K562 (cell line): ENCODE measurements around the gene PROM2. TPM values are rescaled to one million over a fixed set of nuclear protein-coding genes. Genes with fewer than 3 reads are reported as not detected.

Experiments used
- BHLHE40 ChIP-seq: IDR thresholded peaks from 2 replicates; pipeline ENCODE4 v1.6.1; 2011; ENCODE audit warnings: low read length, improper control_type of control experiment
- GTF2B ChIP-seq: IDR thresholded peaks from 2 replicates; pipeline ENCODE4 v1.6.1; 2011; ENCODE audit not compliant: insufficient read length; ENCODE audit errors: extremely low read depth
- MCM7 ChIP-seq, 2 experiments: fragments of 450-650 bp; IDR thresholded peaks; 2 replicates each; pipeline ENCODE4 v1.6.1; 2016 to 2018
- THRA ChIP-seq: fragments of 450-650 bp; IDR thresholded peaks from 2 replicates; pipeline ENCODE4 v1.6.1; 2017; ENCODE audit warnings: mild to moderate bottlenecking, moderate library complexity
- ZBTB26 ChIP-seq: fragments of 450-650 bp; formaldehyde crosslinking; IDR thresholded peaks from 2 replicates; pipeline ENCODE4 v1.4.0; 2022; ENCODE audit warnings: missing genetic modification characterization
- ZNF23 ChIP-seq: fragments of 250-450 bp; sonication (Bioruptor Pico); IDR thresholded peaks from 2 replicates; pipeline ENCODE4 v1.4.0; 2020; ENCODE audit warnings: mild to moderate bottlenecking
- ZNF232 ChIP-seq: sonication (generic); formaldehyde crosslinking; IDR thresholded peaks from 2 replicates; pipeline ENCODE4 v1.8.0; 2022; ENCODE audit warnings: mild to moderate bottlenecking, missing genetic modification reagents
- ZNF253 ChIP-seq: fragments of 250-450 bp; sonication (Bioruptor Pico); conservative IDR thresholded peaks from 2 replicates; pipeline ENCODE4 v1.6.1; 2021; ENCODE audit warnings: mild to moderate bottlenecking
- ZNF263 ChIP-seq: sonication (generic); formaldehyde crosslinking; IDR thresholded peaks from 2 replicates; pipeline ENCODE4 v1.8.0; 2022; ENCODE audit warnings: mild to moderate bottlenecking, missing genetic modification reagents, borderline replicate concordance
- ZNF3 ChIP-seq: fragments of 250-450 bp; sonication (Bioruptor Pico); IDR thresholded peaks from 2 replicates; pipeline ENCODE4 v1.5.0; 2021; ENCODE audit warnings: mild to moderate bottlenecking, moderate library complexity
- ZNF511 ChIP-seq: sonication (generic); formaldehyde crosslinking; IDR thresholded peaks from 2 replicates; pipeline ENCODE4 v1.8.0; 2022; ENCODE audit warnings: mild to moderate bottlenecking, missing genetic modification reagents
- polyA plus RNA-seq, 8 experiments: library from polyadenylated mRNA; depleted of rRNA in 4 of 8; stranded (reverse) in 5 of 8; unstranded in 3 of 8; fragments of >200 nt; fragmentation: Nextera tagmentation in 2 of 8; fragmentation: Illumina TruSeq in 1 of 8; extraction: Ambion mirVana in 2 of 8; extraction: Trizol in 1 of 8; gene quantifications; 2 replicates each; pipeline versions ENCODE4 v1.2.1 to v1.2.3, GENCODE V29; 2011 to 2014; ENCODE audit warnings: inconsistent platforms in 1 of 8, missing spikeins in 1 of 8
- total RNA-seq, 7 experiments: library from RNA; depleted of rRNA in 6 of 7; stranded (reverse); fragments of >200 nt in 6 of 7; fragmentation: Illumina TruSeq in 2 of 7; extraction: Trizol in 2 of 7; gene quantifications; 2 replicates each; pipeline versions ENCODE4 v1.2.1 to v1.2.3, GENCODE V29; 2011 to 2021; ENCODE audit warnings: low replicate concordance in 1 of 7
- TF ChIP-seq, protein P1 (sequence below): sonication (generic); formaldehyde crosslinking; IDR thresholded peaks from 2 replicates; pipeline ENCODE4 v1.8.1; 2023; ENCODE audit warnings: mild to moderate bottlenecking, missing genetic modification reagents

The PROM2 gene
- total and polyA plus RNA-seq, 9 of the 15 experiments (the other 6 are each of a cell fraction or from before 2014, with no cell fraction given): not detected

DNA sequence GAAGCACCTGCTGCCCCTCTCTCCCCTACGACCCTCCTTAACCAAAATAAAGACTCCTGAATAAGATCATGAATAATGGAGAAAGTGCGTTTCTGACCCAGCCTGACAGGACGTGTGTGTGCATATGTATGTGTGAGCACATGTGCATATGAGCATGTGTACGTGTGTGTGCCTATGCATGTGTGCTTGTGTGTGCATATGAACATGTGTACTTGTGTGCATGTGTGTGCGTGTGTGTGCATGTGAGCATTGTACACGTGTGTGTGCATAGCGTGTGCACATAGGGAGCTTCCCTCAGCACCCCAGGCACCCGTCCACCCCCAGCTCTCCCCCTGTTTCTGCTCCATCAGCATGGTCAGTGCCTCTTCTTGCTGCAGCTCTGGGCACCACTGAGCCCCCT is 33.6 kb downstream of the PROM2 start (continued):
- no peak for TF ChIP-seq ZNF253 (CRISPR knock-in tag)
- no peak for TF ChIP-seq MCM7 (IDR thresholded peaks at IDR 0.05)
- TF ChIP-seq ZNF3 (CRISPR knock-in tag): no peak
- TF ChIP-seq ZNF232: no peak
- TF ChIP-seq ZNF263 (CRISPR knock-in tag): no peak
- TF ChIP-seq ZBTB26 (CRISPR knock-in tag): no peak
- TF ChIP-seq, protein P1, sequence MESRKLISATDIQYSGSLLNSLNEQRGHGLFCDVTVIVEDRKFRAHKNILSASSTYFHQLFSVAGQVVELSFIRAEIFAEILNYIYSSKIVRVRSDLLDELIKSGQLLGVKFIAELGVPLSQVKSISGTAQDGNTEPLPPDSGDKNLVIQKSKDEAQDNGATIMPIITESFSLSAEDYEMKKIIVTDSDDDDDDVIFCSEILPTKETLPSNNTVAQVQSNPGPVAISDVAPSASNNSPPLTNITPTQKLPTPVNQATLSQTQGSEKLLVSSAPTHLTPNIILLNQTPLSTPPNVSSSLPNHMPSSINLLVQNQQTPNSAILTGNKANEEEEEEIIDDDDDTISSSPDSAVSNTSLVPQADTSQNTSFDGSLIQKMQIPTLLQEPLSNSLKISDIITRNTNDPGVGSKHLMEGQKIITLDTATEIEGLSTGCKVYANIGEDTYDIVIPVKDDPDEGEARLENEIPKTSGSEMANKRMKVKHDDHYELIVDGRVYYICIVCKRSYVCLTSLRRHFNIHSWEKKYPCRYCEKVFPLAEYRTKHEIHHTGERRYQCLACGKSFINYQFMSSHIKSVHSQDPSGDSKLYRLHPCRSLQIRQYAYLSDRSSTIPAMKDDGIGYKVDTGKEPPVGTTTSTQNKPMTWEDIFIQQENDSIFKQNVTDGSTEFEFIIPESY (CRISPR knock-in tag): no peak
- TF ChIP-seq THRA: no peak
- TF ChIP-seq ZNF23 (CRISPR knock-in tag): no peak
- no peak for TF ChIP-seq GTF2B
- no peak for TF ChIP-seq ZNF511 (CRISPR knock-in tag)
- no peak for TF ChIP-seq BHLHE40
